Caki2 (cell line): ENCODE results near the gene PLEKHM2. TPM values are rescaled to one million over a fixed set of nuclear protein-coding genes. Genes with fewer than 3 reads are reported as not detected.

Experiments
- DNase-seq: peaks from one replicate; pipeline ENCODE4 v3.0.0-alpha.2; 2015; ENCODE audit warnings: low read depth
- in situ Hi-C: cut with HindIII; loops from 2 replicates; pipeline ENCODE4 v1.10.0; 2016; ENCODE audit warnings: low sequenced_read_pairs, low pct_unique_long_range_greater_than_20kb, mixed read lengths
- total RNA-seq: library from RNA; depleted of rRNA; stranded (reverse); fragments of >200 nt; shearing (Covaris generic); gene quantifications from 2 replicates; pipeline ENCODE4 v1.2.3, GENCODE V29; 2014; ENCODE audit warnings: low replicate concordance; rRNA removed

The PLEKHM2 gene
- total RNA-seq, 1 experiment from 2014 or later: 53.5 TPM

DNA sequence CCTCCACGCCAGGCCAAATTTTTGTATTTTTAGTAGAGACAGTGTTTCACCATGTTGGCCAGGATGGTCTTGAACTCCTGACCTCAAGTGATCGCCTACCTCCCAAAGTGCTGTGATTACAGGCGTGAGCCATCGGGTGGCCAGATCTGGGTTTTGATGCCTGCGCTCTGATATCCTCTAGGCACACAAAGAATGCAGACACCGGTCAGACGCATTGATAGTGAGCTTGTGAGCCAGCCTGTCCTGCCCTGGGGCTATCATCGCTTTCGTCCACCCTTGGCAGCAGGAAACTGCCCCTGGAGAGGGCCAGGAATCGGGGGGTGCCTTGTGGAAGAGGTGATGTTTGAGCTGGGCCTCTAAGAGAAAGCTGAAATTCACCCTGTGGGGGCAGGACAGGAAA, 78.4 kb downstream of the PLEKHM2 start:
- in situ Hi-C loops: no loop called here

GRCh38 chr1:15764269-15764764, 80.2 kb downstream of the PLEKHM2 start:
- in situ Hi-C loops: no loop called here
- peak; percentile 41 for DNase-seq

More for the DNA sequence above, 78.4 kb downstream of the PLEKHM2 start:
- no peak for DNase-seq

- DNase-seq: no peak
- in situ Hi-C loops: no loop called here
Observed at GRCh38 chr1:15764890-15765289, 80.8 kb downstream of the PLEKHM2 start.

DNA sequence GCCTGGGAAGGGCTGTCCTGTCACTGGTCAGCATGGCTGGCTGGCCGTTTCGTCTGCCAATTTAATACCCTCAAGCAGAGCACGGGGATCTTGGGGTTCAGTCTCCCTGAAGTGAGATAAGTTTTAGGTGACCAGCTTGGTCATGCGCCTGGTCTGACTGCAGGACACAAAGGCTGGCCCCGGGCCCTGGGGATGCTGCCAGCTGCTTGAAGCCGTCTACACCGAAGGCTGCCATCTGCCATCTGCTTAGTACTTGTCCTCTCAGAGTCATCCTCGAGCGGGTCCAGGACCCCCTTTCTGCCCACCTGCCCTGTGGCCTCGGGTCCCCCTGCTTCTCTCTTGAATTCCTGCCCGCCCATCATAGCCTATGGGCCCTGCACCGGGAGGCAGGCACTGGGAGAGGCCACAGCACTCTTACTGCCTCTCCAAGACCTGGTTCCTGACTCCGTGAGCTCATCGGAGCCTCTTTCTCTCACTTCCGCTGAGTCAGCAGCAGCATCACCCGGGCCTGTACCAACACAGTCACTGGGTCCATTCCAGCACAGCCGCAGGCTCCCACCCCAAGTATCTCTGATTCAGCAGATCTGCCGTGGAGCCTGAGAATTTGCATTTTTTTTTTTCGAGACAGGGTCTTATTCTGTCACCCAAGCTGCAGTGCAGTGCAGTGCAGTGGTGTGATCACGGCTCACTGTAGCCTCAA, 81.5 kb downstream of the PLEKHM2 start:
- in situ Hi-C loops: no loop called here
- DNase-seq: peak; percentile 62

GRCh38 chr1:15767941-15768340, 83.8 kb downstream of the PLEKHM2 start:
- in situ Hi-C loops: no loop called here
- no peak for DNase-seq

DNA sequence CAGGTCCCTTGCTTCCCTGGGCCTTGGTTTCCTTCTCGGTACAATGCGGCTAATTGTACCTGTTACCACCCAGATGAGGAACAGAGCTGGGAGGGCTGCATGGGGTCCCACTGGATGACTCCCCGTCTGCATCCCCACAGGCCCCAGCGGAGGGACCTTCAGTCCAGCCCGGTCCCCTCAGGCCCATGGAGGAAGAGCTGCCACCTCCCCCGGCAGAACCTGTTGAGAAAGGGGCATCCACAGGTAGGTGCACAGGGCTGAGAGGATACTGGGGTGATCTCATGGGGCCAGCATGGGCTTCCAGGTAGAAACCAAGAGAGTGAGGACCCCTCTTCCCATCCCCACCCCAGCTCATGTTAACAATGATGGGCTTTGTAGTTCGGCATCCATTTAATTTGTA, 84.3 kb downstream of the PLEKHM2 start:
- no peak for DNase-seq
- in situ Hi-C loops: no loop called here

GRCh38 chr1:15770313-15770962, 86.3 kb downstream of the PLEKHM2 start:
- no peak for DNase-seq
- in situ Hi-C loops: no loop called here

- in situ Hi-C loops: no loop called here
- no peak for DNase-seq
Observed at GRCh38 chr1:15771836-15772515, 87.9 kb downstream of the PLEKHM2 start.

- no peak for DNase-seq
- in situ Hi-C loops: no loop called here
Observed at GRCh38 chr1:15775706-15776105, 91.6 kb downstream of the PLEKHM2 start.

DNA sequence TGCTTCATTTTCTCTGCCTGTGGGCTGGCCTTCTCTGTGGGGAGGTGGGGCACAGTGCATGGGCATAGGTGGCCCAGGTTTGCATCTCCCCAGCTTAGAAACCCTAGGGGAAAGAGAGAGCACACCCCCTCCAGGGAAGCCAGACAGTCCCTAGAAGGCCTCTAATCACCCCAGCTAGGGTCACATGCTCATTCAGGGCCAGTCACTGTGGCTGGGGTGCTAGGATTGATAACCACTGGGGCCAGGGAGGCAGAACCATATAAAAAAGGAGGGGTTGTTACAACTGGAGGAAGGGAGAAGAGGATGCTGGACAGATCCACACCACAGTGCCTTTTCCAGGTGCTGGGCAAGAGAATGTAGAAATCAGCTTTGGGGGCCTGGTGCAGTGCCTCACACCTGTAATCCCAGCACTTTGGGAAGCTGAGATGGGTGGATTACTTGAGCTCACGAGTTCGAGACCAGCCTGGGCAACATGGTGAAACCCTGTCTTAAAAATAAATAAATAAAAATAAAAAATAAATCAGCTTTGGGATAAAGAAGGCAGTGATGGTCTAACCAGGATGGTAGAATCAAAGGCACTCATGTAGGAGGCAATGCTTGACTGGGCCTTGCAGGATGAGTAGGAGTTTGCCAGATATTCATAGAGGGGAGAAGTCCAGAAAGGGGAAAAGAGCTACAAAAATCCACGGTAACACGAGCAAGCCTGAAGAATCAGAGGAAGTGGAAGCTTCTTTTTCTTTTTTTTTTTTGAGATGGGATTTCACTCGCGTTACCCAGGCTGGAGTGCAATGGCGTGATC, 94.0 kb downstream of the PLEKHM2 start:
- in situ Hi-C loops: no loop called here
- no peak for DNase-seq

Other genes with a start within 250 kb of the PLEKHM2 start
- gene CTRC, start 245.9 kb upstream of the PLEKHM2 start, total RNA-seq: not detected in 2 replicates
- not detected in 2 replicates for gene CELA2A, start 227.6 kb upstream of the PLEKHM2 start, total RNA-seq
- gene CELA2B, start 208.2 kb upstream of the PLEKHM2 start, total RNA-seq: not detected in 2 replicates
- gene CASP9, start 160.1 kb upstream of the PLEKHM2 start, total RNA-seq: 31.0 and 36.5 TPM in 2 replicates
- 4.5 and 6.8 TPM in 2 replicates for gene DNAJC16, start 157.5 kb upstream of the PLEKHM2 start, total RNA-seq
- 0.09 and 0.10 TPM in 2 replicates for gene AGMAT, start 99.3 kb upstream of the PLEKHM2 start, total RNA-seq
- 0.98 and 4.3 TPM in 2 replicates for gene DDI2, start 66.9 kb upstream of the PLEKHM2 start, total RNA-seq
- gene SLC25A34, start 51.9 kb downstream of the PLEKHM2 start, total RNA-seq: 0.07 and 1.0 TPM in 2 replicates
- not detected in 2 replicates for gene TMEM82, start 58.2 kb downstream of the PLEKHM2 start, total RNA-seq
- gene FBLIM1, start 74.5 kb downstream of the PLEKHM2 start, total RNA-seq: 7.0 and 9.3 TPM in 2 replicates
- 4.0 and 5.1 TPM in 2 replicates for gene UQCRHL, start 123.3 kb downstream of the PLEKHM2 start, total RNA-seq
- 6.9 and 9.3 TPM in 2 replicates for gene SPEN, start 163.4 kb downstream of the PLEKHM2 start, total RNA-seq